OCI-M1 (cell line): ENCODE measurements around the gene LPCAT1.

Experiments
- DNase-seq: peaks from one replicate; lab custom pipeline; 2025; lab: John Stamatoyannopoulos, UW

The LPCAT1 gene

GRCh38 chr5:1497795-1498622 is 25.8 kb downstream of the LPCAT1 start:
- DNase-seq, result no peak

GRCh38 chr5:1497242-1497777 is 26.4 kb downstream of the LPCAT1 start:
- no peak for DNase-seq

DNA sequence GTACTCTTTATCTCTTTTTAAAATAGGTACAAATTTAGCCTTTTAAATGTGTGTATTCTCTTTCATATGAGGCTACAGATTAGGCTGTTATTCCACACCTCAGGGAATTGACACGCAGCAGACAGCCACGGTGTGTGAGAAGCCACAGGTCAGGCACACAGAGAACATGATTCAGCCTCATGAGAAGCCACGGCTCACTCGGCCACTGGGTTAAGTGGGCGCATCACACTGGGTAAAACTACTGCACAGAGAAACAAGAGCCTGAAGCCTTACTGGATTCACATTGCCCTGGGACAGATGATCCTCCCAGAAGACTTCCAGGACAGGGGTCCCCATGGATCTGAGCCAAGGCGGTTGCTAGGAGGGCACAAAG is 28.2 kb downstream of the LPCAT1 start:
- DNase-seq, result no peak

DNA sequence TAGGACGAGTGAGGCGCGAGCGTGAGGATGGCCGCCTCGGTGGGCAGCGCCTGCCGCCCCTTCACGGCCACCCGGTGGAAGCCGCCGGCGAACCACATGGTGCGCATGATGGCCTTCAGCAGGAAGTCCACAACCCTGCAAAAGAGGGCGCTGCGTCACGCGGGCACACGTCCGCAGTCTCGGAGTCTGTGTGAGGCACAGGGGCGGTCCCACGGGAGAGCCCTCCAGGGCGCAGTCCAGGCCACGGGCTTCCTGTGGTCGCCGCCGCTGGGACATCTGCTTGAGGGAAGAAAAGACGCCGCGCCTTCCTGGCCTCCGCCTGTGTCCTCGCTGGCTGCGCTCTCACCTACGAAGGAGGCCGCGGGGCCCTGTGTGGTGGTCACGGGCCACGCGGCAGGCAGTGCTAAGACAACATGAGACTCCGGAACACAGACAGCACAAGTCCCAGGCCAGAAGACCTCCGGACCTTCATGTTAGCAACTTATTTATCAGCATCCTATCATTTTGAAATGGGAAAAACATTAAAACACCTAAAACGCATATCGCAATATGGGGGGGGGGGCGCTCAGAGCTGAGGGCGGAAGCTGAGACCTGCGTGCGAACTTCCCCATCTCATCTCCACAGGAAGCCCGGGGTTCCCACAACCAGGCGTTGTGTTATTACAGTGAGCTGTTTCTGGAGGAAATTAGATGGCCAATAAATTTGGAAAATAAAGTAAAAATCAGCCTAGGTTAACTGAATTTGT is 28.8 kb downstream of the LPCAT1 start:
- DNase-seq, result no peak

- no peak for DNase-seq
Observed at GRCh38 chr5:1493941-1494340, 29.8 kb downstream of the LPCAT1 start.

DNA sequence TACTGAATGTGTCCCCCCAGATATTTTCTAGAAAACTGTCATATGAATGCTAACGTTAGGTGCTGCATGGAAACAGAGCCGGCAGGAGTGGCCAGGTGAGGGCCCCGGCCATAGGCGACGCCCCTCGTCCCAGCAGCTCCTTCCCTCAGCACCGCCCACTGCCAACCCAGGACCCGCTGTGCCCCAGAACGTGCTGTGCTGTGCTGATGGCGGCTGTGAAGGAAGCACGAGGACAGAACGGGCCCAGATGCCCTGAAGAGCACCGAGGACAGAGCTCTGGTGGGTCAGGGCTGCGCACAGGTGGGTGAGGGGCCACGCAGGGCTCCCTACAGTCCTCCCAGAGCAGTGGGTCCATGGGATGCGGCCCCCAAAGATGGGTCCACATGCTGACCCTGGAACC is 30.3 kb downstream of the LPCAT1 start:
- no peak for DNase-seq

- DNase-seq, result no peak
Observed at GRCh38 chr5:1492757-1493156, 31.0 kb downstream of the LPCAT1 start.

DNA sequence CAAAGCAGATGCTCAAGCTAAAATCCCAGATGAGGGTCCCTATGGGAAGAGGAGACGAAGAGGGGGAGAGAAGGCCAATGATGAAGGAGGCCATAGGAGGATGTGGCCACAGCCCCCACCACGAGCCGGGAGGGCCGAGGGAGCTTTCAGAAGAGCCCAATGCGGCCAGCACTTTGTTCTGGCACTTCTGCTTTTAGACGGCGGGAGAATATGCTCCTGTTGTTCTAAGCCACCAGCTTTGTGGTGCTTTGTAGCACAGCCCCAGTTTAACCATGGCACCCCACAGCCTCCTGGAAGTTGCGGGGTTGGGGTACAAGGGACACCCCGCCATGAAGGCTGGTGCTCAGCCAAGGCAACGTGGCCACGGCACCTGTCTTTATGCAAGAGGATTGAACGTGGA is 33.4 kb downstream of the LPCAT1 start:
- no peak for DNase-seq

GRCh38 chr5:1489754-1490153 is 34.0 kb downstream of the LPCAT1 start:
- DNase-seq, result no peak

DNA sequence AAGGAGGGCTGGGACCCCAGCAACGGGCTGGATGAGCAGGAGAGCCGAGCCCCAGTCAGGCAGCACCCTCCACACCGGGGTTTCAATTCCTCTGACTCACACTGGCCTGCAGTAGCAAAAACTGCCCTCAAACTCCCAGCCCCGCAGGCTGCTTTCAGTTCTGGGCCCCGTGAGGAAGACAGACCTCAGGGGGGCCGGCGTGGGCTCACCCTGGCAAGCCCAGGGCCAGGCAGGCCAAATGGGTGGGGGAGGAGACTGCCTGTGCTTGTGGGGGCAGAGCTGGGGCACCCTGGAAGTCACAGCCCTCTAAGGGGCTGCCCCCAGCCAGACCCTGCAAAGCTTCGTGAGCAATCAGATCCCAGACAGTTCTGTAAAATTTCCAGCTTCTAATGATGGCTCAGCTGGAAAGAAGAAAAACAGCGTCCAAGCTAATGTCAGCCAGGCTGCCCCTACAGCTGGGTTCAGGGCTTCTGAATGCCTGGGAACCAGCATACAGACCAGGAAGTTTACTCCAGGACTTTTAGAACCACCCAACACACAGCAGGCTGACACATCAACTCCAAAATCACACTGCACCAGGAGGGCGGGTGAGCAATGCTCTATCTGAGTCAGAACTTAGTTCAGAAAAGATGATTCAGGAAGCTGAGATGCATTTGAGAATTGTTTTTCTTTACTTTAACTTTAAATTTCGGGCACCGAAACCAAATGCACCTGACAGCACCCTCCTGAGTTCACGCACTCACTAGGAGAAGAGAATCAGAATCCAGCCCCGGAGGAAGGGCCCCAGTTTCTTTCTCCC is 34.7 kb downstream of the LPCAT1 start:
- DNase-seq, result no peak

GRCh38 chr5:1487079-1487764 is 36.5 kb downstream of the LPCAT1 start:
- no peak for DNase-seq

DNA sequence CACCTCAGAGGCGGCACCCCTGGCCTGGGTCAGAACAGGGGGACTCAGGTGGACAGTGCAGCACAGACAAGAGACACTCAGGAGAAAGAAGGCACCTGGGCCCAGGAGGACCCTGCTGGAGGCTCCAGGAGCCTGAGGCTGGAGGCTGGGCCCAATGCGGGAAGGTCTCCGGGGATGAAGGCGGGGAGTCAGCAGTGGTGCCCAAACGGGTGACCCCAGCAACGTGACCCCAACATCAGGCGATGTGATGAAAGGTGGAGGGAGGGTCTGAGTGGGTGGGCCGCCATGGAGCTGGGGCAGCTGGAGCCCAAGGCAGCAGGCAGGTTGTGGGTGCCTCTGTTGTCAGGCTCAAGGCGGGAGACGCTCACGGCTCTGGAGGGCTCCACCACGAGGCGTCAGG is 37.5 kb downstream of the LPCAT1 start:
- no peak for DNase-seq

DNA sequence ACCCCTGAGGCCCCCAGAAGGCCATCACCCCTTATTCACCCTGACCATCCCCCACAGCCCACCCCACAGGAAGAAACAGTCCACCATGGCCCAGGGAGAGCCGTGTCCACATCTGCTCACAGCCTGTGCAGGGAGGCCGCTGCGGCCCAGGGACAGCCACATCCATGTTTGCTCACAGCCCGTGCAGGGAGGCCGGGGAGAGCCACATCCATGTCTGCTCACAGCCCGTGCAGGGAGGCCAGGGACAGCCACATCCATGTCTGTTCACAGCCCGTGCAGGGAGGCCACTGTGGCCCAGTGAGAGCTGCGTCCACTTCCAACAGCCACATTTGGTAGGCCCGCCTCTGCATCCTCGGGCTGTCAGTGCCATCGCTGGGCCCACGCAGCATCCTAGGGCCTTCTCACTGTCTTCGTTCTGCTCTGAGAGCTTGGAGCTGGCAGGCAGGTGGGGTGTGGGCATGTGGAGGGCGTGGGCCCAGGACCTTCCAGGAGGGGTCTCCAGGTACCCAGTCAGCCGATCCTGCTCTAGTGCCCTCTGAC is 38.1 kb downstream of the LPCAT1 start:
- DNase-seq, result no peak

- no peak for DNase-seq
Observed at GRCh38 chr5:1484730-1485578, 38.8 kb downstream of the LPCAT1 start.

- no peak for DNase-seq
Observed at GRCh38 chr5:1483856-1484729, 39.7 kb downstream of the LPCAT1 start.

GRCh38 chr5:1483064-1483463 is 40.7 kb downstream of the LPCAT1 start:
- DNase-seq, result no peak

- no peak for DNase-seq
Observed at GRCh38 chr5:1481959-1482331, 41.8 kb downstream of the LPCAT1 start.

- DNase-seq, result no peak
Observed at GRCh38 chr5:1481266-1481958, 42.3 kb downstream of the LPCAT1 start.

DNA sequence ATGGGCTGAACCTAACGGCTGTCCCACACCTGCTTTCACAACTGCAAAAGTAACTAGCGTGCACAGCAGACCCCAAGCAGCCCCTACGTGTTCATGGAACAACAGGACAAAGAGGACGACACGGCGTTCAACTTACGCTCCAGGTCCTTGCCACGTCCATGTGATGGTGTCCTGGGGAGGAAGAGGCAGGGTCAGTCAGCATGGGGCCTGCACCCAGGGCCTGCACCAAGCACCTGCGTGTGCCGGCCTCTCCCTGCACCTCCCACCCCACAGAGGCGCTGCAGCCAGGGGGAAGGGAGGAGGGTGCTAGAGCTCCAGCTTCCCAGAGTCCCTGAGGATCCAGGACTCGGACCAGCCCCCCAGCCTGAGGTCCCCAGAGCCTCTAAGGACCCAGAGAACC is 43.0 kb downstream of the LPCAT1 start:
- no peak for DNase-seq
